ENCODE results near the gene CITED1. TPM values are rescaled to one million over a fixed set of nuclear protein-coding genes. Genes with fewer than 3 reads are reported as not detected.

CITED1 gene
- total and polyA plus RNA-seq, 2 of the 4 experiments (the other 2 are of a cell fraction) = 0.18 to 0.24 TPM

- Histone ChIP-seq H4K91ac (ENCODE audit: insufficient read depth, low read depth, low read length) (no peak overlapping the region), H2AK5ac (ENCODE audit: low read depth, low read length) (no peak overlapping the region), H3K4me1 (ENCODE audit: control insufficient read depth, insufficient read depth, low read length) (no peaks in the 10 kb centered on the region), H4K20me1 (ENCODE audit: insufficient read depth, low read length) (no peaks in the 10 kb centered on the region), H4K5ac (ENCODE audit: low read depth, low read length) (no peak overlapping the region), H3K9ac (ENCODE audit: low read depth, low read length) (no peak overlapping the region), H2BK15ac (ENCODE audit: low read depth, low read length) (no peak overlapping the region), H3K27me3 (ENCODE audit: control insufficient read depth, insufficient read depth, low read length) (peaks cover 66% of the 10 kb centered on the region), H2BK5ac (ENCODE audit: low read depth, low read length, poor library complexity, severe bottlenecking) (no peak overlapping the region), H3K36me3 (ENCODE audit: control insufficient read depth, insufficient read depth, low read length) (no peaks in the 10 kb centered on the region), H3K4me3 (ENCODE audit: insufficient read depth, low read depth, low read length) (no peak overlapping the region), H3K27ac (ENCODE audit: insufficient read depth, low read length) (no peak overlapping the region), H3K23ac (ENCODE audit: low read depth, low read length) (no peak overlapping the region), H3K4me2 (ENCODE audit: low read depth, low read length) (no peak overlapping the region), H3K9me3 (ENCODE audit: control insufficient read depth, insufficient read depth, low read length) (no peaks in the 10 kb centered on the region), H2AK9ac (replicated peaks; ENCODE audit: low read depth, low read length, poor library complexity) (no peak overlapping the region), H3K79me1 (ENCODE audit: low read depth in 1 of 2, low read length in 2 of 2) (no peaks in the 10 kb centered on the region), H4K8ac (ENCODE audit: low read depth in 2 of 2, low read length in 2 of 2) (no peak overlapping the region), H3K18ac (ENCODE audit: low read depth, low read length) (no peak overlapping the region), H2AFZ (replicated peaks; ENCODE audit: low read length, poor library complexity) (no peak overlapping the region), H3K9me1 (ENCODE audit: insufficient read depth, low read length) (0 out of 2 replicates have a peak, but pooled peaks cover 4% of the 10 kb centered on the region), H2BK120ac (ENCODE audit: low read depth, low read length) (no peak overlapping the region), H3K4ac (ENCODE audit: low read depth, low read length) (no peak overlapping the region), H3K14ac (replicated peaks; ENCODE audit: low read depth, low read length) (no peak overlapping the region), H3K56ac (ENCODE audit: extremely low read depth, insufficient read depth, low read length) (no peak overlapping the region), H2BK20ac (ENCODE audit: low read depth, low read length) (no peak overlapping the region)
- in situ Hi-C loops (cut with MboI; ENCODE audit: low sequenced_read_pairs) = no loop called here
- no peak for DNase-seq
- no TSS peak for BruUV-seq (replicated peaks)
- TF ChIP-seq SMC3 (IDR thresholded peaks at IDR 0.05; ENCODE audit: low read depth, low read length) (0 out of 2 replicates have a peak, but pooled peaks have one; percentile 8), MXI1 (IDR thresholded peaks at IDR 0.05; ENCODE audit: borderline replicate concordance, low read depth, low read length) (no peak), CTCF (conservative IDR thresholded peaks at IDR 0.05; ENCODE audit: low read depth, low read length) (peak; percentile 33), RAD21 (IDR thresholded peaks at IDR 0.05; ENCODE audit: low read length) (peak; percentile 34)
- dilution Hi-C loops (cut with HindIII; ENCODE audit: low sequenced_read_pairs, unreplicated experiment) = no loop called here
- intact Hi-C loops (cut with micrococcal nuclease) = no loop called here
- ChIA-PET CTCF (no interaction called here), POLR2A (ENCODE audit: unreplicated experiment) (no interaction called here)
- WGBS, 2 experiments (ENCODE audit: extremely low coverage in 2 of 2, insufficient read length in 1 of 2) = 0% methylated on average over 2 of the region's 4 CpGs; no CpG with 5 or more reads in 1 of the 2 experiments
- ATAC-seq (ENCODE audit: low read depth) = peak; percentile 21; the same call in 1 of the 2 replicates
Observed at GRCh38 chrX:72297953-72298730, 7.6 kb downstream of the CITED1 start.
